ENCODE measurements around the gene IGF2R. TPM values are rescaled to one million over a fixed set of nuclear protein-coding genes. Genes with fewer than 3 reads are reported as not detected.

IGF2R gene
- total RNA-seq, 1 donor from 2014 or later, result 64.0 TPM

DNA sequence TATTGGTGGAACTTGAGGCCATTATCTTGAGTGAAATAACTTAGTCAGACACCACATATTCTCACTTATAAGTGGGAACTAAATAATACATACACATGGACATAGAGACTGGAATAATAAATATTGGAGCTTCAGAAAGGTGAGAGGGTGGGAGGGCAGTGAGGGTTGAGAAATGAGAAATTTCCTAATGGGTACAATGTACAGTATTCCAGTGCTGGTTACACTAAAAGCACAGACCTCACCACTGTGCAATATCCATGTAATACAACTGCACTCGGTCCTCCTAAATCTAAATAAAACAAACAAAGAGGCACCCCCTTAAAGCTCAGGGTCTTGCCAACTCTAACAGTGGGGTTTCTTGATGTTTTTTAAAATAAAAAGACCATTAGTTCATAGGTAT is 53.2 kb downstream of the IGF2R start:
- intact Hi-C loops (cut with micrococcal nuclease), result no loop called here

DNA sequence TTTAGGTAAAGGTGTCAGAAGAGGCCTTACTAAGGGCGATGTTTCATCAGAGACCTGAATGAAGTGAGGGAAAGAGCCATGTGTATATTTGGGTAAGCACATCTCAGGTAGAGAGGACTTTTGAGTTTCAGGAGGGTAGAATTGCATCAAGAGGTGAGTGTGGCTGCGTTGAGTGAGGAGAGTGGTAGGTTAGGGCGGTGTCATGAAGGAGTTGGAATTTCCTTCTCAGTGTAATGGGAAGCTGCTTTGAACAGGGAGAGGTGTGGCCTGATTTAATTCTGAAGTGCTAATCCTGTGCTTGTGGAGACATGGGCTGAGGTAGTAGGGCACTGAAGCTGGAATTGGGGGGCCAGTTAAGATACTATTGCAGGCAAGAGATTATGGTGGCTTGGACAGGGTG is 53.9 kb downstream of the IGF2R start:
- intact Hi-C loops (cut with micrococcal nuclease), result no loop called here

DNA sequence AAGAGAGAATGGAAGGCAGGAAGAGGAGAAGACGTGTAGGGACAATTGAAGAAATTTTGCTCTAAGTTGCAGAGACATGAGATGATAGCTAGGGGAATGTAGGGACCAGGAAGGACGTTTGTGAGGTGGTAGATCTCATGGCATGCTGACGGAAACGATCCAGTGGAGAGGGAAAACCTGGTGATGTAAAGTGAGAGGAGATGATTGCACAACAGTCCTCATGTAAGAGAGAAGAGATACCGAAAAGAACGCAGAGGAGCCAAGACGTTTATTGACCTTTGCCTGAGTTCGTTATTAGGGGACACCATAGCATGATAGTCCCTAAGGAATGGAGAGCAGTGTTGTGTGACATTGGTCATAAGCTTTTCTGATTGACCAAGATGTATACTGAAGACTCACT is 55.3 kb downstream of the IGF2R start:
- intact Hi-C loops (cut with micrococcal nuclease), result no loop called here

DNA sequence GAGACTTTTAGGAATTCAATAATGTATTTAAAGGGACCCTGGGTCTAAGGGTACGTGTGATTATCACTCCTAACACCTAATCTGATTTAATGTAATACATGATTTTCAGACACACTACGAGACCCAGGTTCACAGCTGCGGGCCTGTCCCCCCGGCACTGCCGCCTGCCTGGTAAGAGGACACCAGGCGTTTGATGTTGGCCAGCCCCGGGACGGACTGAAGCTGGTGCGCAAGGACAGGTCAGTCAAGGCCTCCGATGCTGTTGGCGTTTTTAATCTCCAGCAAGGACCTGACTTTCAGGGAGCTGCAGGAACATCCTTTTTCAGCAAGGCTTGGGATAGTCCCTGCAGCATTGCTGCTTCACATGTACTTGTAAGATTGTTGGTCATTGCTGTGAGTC is 58.2 kb downstream of the IGF2R start:
- intact Hi-C loops (cut with micrococcal nuclease), result no loop called here

DNA sequence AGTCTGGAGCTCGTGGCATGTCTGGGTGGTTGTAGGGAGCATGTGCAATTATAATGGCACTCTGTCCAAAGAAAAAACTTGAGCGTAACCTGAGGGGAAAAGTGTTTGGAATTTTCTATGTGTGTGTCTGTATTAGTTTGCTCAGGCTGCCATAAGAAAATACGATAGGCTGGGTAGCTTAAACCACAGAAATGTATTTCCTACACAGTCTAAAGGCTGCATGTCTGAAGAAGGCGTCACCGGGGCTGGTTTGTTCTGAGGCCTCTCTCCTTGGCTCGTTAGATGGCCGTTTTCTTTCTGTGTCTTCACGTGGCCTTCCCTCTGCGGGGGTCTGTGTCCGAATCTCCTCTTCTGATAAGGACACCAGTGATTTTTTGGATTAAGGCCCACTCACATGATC is 59.0 kb downstream of the IGF2R start:
- intact Hi-C loops (cut with micrococcal nuclease), result no loop called here

DNA sequence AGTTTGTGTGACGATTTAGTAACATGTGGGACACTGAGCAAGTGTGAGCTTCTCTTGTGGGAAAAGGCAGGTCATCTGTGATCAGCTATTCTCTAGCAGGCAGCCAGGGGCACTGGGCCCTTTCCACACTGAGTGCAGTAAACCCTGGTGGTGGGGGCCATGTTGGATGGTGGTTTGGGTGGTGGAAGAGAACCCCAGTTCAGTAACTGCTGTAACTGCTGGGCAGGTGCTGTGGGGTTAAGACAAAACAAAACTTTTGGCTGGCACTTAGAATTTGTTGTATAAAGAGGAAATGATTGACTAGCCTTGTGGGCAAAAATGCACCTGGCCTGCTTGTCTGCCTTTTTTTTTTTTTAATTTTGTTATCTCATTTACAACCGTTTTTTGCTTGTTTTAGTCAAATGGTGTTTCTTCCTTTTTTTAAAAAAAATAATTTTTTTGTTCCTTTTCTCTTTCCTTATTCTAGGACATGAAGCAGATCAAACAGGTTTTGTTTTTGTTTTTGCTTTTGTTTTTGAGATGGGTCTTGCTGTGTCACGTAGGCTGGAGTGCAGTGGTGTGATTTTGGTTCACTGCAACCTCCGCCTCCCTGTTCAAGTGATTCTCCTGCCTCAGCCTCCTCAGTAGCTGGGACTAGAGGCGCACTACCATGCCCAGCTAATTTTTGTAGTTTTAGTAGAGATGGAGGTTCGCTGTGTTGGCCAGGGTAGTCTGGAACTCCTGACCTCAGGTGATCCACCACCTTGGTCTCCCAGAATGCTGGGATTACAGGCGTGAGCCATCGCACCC is 59.8 kb downstream of the IGF2R start:
- intact Hi-C loops (cut with micrococcal nuclease), result no loop called here

DNA sequence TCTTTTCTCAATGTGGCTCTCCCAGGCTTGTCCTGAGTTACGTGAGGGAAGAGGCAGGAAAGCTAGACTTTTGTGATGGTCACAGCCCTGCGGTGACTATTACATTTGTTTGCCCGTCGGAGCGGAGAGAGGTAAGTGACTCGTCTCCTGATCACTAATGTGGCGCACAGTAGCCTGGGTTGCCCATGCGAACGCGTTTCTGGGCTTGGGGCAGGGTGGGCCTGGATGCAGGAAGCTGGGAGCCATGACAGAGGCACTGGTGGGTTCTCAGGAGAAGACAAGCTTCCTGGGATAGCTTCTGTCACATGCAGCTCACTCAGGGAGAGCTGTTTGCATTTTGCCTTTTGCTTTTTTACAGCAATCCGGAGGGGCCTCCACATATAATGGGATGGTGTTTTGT is 60.6 kb downstream of the IGF2R start:
- intact Hi-C loops (cut with micrococcal nuclease), result no loop called here

DNA sequence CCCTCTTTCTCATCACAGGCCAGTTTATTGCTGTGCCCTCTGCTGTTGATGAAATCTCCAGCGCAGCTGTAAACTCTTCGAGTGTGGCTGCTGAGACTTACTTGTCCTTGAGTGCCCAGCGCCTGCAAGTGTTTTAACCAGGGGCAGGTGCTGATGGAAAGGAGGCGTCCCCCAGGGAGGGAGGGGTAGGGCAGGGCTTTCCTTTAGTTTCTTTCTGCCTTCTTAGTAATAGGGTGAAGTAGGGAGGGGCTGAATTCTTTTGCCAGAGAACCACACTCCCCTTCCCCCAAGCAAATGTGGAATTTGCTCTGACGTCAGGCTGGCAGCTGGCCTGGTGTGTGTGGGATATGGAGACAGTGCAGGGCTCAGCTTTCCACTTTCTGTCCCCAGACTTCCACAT is 61.2 kb downstream of the IGF2R start:
- intact Hi-C loops (cut with micrococcal nuclease), result no loop called here

DNA sequence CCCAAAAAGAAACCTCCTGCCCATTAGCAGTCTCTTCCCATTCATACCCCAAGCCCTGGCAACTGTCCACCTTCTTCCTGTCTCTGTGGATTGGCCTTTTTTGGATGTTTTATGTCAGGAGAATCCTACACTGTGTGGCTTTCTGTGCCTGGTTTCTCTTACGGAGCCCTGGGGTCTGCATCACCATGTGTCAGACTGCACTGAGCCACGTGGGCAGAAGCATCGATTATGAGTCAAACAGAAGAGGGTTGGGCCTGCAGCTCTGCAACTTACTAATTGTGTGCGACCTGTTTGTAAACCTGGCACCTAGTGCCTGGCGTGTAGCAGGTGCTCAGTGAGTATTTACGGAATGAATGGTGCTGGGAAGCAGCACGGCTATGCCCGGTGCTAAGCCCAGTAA is 62.6 kb downstream of the IGF2R start:
- intact Hi-C loops (cut with micrococcal nuclease), result no loop called here

DNA sequence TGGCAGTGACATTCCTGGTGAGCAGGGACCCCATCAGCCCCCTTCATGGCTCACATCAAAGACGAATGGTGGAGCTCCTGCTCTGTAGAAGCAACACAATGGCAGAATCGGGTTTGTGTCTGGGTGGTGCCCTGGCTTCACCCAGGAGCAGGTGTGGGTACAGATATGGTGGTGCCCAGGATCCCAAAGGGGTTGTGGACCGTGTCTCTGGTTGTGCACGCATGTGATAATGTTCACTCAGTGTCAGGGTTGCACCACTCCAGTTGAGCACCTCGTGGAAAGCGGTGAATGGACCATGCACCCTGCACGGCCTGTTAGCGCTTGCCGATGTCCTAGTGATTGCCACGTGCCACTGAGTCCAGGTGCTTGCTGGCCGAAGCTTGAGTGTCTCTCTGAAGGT is 63.0 kb downstream of the IGF2R start:
- intact Hi-C loops (cut with micrococcal nuclease), result no loop called here

DNA sequence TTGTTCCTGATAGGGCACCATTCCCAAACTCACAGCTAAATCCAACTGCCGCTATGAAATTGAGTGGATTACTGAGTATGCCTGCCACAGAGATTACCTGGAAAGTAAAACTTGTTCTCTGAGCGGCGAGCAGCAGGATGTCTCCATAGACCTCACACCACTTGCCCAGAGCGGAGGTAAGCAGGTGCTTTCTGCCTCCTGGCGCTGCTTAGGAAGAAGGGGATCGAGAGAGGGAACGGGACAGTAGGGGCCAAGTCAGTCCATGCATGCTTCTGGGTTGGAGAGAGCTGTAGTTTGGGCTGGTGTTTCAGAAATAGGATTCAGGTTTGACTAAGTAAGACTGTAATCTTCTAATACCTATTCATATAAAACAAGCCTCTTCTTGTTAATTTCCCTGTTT is 63.7 kb downstream of the IGF2R start:
- intact Hi-C loops (cut with micrococcal nuclease), result no loop called here

DNA sequence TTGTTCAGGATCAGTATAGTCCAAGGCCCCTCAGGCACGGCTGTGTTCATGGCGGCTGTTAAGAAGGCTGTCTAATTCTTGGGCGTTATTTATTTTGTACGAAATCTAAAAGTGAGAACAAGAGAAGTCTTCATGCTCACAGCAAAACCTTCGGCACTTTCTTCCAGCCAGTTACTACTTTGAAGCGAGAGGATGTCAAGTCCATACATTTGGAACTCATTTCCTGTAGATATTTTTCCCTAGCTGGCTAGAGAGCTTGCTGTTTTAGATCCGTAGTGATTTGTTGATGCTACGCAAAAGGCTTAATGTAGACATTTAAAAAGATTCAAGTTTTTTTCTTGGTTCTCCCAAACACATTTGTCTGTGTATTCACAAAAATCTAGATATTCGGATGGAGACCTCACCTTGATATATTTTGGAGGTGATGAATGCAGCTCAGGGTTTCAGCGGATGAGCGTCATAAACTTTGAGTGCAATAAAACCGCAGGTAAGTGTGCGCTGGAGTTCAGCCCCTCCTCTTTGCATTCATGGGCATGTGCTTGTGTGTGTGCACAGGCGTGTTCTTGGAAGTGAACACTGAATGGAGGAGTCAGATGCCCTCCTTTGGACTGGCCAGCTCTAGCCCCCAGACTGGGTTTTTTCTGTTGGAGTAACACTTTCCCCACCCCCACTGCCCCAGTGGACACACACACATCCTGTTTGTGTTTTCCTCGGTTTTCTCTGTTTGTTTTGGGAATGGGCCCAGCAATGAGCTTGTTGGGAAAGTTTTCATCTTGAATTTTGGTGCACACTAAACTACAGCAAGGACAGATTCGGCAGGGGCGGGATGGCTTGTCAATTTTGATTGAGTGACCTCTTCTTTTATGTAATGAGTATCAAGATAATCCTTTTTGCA is 65.4 kb downstream of the IGF2R start:
- intact Hi-C loops (cut with micrococcal nuclease), result no loop called here

DNA sequence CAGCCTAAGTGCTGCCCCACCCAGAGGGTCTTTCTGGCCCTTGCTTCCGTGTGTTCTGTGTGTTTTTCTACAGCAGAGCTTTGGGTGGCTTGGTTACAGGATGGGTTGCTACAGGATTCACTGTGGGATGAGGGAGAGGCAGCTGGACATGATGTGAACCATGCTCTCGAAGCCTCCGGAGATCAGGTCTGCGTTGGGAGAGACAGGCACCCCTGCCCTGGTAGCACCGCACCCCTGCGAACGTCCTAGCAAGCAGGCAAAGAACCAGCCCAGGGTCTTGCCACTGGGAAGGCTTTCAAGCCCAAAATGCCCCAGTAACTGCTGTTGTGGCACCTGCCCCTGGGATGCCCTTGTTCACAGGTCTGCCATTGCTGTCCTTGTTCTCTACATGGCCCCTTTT is 66.4 kb downstream of the IGF2R start:
- intact Hi-C loops (cut with micrococcal nuclease), result no loop called here

DNA sequence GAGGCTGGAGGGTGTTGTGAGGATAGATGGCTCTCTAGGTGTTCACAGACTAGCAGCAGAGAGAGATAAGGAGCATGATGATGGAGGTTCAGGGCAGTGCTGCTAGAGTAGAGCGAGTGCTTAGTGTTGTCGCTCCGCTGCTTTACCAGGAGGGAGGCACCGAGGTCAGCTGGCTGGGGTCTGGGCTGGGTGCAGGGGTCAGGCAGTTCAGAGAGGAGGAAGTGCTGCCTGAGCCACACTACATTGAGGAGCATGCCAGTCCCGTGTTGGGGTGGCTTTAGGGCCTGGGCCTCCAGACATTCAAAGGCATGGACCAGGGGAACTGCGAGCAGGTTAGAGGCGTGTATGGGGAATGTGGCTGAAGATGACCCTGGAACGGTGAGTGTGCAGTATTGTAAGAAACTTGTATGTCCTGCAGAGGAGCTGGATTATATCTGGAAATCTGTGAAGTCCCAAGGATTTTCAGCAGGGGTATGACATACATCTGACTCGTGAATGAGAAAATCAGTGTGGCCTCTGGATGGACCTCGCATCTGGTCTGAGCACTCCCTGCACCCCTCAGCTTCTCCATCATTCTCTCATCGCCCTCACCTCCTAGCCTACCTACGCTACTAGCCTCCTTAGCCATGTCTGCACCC is 66.9 kb downstream of the IGF2R start:
- intact Hi-C loops (cut with micrococcal nuclease), result no loop called here

DNA sequence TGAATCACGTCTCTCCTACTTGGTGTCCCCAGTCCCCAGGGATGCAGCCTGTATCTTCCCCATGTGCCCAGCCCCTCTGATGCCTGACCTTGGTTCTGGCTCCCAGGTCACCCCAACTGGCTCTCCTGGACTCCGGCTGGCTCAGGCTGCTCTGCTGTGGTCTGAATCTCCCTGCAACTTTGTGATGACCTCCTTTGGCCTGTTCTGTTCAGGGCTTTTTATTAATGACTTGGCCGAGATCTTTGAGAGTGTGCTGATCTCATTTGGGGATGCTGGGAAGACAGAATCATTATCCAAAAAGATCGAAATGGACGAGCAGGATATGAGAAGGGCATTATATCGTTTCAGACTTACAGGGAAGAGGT is 67.4 kb downstream of the IGF2R start:
- intact Hi-C loops (cut with micrococcal nuclease), result no loop called here

DNA sequence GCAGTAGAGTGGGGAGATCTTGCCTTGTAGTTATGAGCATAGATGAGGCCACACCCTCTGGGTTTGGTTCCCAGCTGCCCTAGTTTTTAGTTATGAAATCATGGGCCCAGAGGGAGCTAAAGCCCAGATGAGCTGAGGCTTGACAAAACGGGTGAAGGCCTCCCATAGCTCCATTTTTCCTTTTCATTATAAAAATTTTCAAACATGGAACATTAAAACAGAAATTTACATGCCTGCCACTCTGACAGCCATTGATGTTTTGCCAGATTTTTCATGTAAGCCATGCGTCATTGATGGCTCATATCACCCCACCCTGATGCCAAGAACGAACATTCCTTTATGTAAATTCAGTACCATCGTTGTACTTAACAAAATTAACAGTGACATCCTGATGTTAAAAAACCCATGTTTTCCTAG is 67.9 kb downstream of the IGF2R start:
- intact Hi-C loops (cut with micrococcal nuclease), result no loop called here

DNA sequence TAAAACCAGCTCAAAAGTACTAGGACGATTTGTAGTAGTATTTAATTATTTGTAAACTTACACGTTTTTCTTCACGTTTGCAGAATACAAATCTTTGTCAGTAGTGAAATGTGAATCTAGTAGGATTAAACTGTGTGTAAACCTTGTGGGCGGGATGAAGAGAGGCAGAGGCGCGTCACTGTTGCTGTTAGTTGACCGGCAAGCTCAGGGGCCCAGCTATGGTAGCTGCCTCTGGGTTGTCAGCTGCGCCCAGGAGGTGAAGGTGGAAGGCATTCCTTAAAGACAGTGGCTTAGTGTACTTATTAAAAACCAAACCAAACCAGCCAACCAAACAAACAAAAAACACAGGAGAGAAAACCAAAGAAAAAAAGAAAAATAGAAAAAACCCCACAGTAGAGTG is 69.6 kb downstream of the IGF2R start:
- intact Hi-C loops (cut with micrococcal nuclease), result no loop called here

DNA sequence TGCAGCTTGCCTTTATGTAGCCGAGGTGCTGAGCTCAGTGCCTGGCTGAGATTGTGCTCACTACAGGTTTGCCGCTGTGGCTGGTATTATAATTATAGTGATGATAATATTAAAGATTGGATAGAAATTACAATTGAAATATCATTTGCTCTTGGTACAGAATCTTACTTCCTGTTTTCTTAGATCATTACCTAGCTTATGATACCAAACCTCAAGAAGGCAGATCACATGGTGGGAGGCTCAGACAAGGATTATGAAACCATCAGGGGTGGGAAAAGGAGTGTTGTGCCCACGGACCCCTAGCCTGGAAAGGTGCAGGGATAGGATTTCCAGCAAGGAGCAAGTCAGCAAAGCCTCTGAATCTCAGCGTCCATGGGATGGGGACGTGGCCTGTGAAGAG is 70.6 kb downstream of the IGF2R start:
- intact Hi-C loops (cut with micrococcal nuclease), result no loop called here

DNA sequence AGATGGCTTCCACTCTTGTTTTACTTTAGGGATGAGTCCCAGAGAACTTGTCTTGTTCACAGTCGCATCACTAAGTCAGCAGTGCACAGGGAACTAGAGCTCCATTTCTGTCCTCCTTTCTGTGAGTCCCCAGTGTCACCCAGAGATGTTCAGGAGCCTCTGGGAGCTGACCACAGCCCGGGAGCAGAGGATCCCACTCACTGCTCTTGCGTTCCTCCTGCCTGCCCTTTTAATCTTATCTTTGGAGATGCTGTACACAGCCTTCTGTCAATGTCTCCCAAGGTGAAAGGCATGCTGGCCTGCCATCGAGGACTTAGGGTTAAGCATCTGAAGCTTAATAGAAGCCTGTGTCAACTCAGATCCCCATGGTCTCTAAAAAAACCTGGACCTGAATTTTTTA is 71.2 kb downstream of the IGF2R start:
- intact Hi-C loops (cut with micrococcal nuclease), result no loop called here

DNA sequence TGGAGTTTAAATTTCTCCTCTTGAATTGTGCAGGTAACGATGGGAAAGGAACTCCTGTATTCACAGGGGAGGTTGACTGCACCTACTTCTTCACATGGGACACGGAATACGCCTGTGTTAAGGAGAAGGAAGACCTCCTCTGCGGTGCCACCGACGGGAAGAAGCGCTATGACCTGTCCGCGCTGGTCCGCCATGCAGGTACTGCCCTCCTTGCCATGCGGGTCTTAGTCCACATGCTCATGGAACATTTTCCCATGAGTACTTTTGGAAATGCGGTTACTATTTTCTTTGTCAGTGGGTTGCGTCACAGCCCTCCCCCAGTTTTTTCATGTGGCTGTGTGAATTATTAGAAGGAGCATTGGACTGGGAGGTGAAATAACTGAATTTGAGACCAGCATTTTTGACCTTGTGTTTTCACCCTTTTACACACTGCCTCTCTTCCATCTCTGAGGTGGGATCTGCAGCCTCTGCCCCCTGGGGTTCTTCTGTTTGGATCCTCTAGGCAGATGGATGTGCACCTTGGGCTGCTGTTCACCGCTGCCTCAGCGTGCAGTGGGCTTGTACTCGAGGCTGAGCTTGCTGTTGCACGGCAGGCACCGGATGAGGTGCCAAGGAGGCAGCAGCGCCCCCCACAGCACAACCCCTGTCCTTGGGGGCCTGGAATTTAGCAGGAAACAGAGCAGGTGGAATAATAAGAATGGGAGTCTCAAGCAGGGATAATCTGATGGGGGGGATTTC is 71.8 kb downstream of the IGF2R start:
- intact Hi-C loops (cut with micrococcal nuclease), result no loop called here

DNA sequence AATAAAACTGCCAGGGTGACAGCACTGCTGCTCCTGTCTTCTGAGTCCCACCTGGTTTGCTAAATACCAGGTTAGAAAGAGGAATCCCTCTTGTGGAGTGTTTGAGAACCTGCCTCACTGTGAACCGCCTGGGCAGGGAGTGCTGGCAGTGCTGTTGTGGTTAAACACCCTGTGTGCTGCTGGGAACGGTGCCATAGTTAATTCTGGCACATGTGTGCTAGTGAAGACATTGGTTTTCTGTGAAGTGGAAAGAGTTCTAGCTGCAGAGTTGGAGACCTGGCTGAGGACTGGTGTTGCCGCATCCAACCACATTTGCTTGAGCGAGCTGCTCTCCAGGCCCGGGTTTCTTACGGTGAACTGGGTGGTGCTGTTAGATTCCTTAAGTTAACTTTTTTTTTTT is 72.7 kb downstream of the IGF2R start:
- intact Hi-C loops (cut with micrococcal nuclease), result no loop called here

All from T-helper 2 cell treated with Interferon-gamma antibody and Interleukin-4, amounts not matched to agents 100 ng/mL and 5 ng/mL, for 36 hours (primary cell).